GM21825 (cell line): ENCODE results near the gene VWA5B1.

Source experiments
- ATAC-seq: cut with Tn5 transposase; IDR thresholded peaks from one replicate; pipeline ENCODE4 v1.9.1; 2021; ENCODE audit warnings: mild to moderate bottlenecking, moderate library complexity; ENCODE audit not compliant: unreplicated experiment

VWA5B1 gene

GRCh38 chr1:20385630-20386029, 95.0 kb downstream of the VWA5B1 start:
- ATAC-seq: no peak

- no peak for ATAC-seq
Measured at GRCh38 chr1:20386323-20387081, 95.8 kb downstream of the VWA5B1 start.

GRCh38 chr1:20389571-20389970, 98.9 kb downstream of the VWA5B1 start:
- ATAC-seq: no peak

- no peak for ATAC-seq
Measured at GRCh38 chr1:20390589-20391331, 100.1 kb downstream of the VWA5B1 start.

- no peak for ATAC-seq
Measured at GRCh38 chr1:20395255-20395654, 104.6 kb downstream of the VWA5B1 start.

DNA sequence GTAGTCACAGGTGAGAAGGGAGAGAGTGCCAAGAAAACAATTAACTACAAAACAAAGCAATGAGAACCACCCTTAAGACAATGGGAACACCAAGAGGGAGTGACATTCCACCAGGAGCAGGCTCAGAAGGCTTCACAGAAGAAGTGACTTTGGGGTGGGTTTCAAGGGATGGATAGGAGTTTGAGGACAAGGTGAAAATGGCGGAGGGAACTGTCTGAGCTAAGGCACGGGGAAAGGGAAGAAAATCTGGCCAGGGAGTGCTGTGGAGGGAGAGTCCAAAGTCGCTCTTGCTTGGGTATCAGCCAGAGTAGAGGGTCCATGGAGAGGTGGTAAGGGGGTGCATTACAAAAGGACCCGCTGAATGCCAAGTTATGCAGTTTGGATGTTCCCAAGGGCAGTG, 108.1 kb downstream of the VWA5B1 start:
- no peak for ATAC-seq

DNA sequence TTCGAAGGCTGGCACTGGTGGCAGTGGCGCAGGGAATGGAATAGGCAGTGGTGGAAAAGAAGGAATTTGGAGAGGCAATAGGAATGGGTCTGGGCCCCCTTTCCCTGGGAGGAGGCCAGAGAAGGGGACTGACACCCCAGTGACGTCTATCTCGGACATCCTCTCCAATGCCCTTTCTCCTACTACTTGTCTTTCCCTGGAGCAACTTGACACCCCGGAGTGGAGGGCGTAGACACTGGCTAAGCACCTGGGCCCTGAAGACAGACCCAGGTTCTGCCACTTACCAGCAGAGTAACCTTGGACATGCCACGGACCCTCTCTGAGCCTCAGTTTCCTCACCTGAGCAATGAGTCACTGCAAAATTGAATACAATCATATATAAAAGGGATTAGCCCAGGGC, 108.5 kb downstream of the VWA5B1 start:
- ATAC-seq: no peak

GRCh38 chr1:20399606-20400180, 109.0 kb downstream of the VWA5B1 start:
- no peak for ATAC-seq

GRCh38 chr1:20400341-20401177, 109.9 kb downstream of the VWA5B1 start:
- no peak for ATAC-seq

DNA sequence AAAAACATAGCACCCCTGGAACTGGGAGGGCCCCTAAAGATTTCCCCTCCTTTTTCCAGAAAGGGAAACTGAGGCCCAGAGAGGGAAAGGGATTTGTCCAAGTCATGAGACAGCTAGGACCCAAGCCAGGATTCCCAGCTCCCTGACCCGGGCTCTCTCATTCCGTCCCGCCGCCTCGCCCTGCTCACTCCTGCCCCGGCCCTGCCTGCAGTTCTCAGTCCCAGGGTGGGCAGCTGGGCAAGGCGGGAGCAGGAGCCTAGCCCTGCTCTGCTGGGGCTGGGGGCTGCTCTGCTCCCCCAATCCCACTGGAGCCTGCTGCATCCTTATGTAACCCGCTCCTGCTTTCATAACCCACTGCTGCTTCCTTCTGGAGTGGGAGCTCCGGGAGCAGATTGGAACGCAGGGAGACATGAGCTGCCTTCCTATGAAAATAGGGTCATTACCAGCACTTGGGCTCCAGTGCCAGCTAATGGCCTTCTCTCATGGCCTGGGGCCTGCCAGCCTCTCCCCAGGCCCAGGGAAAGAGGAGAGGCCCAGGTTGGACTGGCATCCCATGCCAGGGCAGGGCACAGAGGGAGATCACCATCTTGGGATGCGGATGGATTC, 110.8 kb downstream of the VWA5B1 start:
- ATAC-seq: no peak

GRCh38 chr1:20402585-20403422, 112.1 kb downstream of the VWA5B1 start:
- no peak for ATAC-seq

- ATAC-seq: no peak
Measured at GRCh38 chr1:20403423-20404145, 112.9 kb downstream of the VWA5B1 start.

- no peak for ATAC-seq
Measured at GRCh38 chr1:20404466-20404865, 113.8 kb downstream of the VWA5B1 start.
